Neural progenitor cell (in vitro differentiated cells): ENCODE results near the gene MPRIP.

ENCODE experiments used
- CTCF ChIP-seq: fragments of 200-600 bp; sonication (generic); IDR thresholded peaks from 2 replicates; pipeline ENCODE4 v1.5.1; 2017; ENCODE audit warnings: antibody characterized with exemption, mild to moderate bottlenecking
- EZH2 ChIP-seq: fragments of 200-600 bp; sonication (generic); IDR thresholded peaks from 2 replicates; pipeline ENCODE4 v1.6.1; 2017; ENCODE audit warnings: antibody characterized with exemption, mild to moderate bottlenecking, moderate library complexity

- TF ChIP-seq CTCF (no peak), EZH2 (no peak)
Measured at GRCh38 chr17:17019891-17020456, 22.3 kb upstream of the MPRIP start.
